IPS-NIHi11 (cell line): Measurements from ENCODE around the gene PDE4C.

Experiments used
- DNase-seq: peaks from one replicate; pipeline ENCODE4 v3.0.0; 2012; ENCODE audit warnings: mixed read lengths, low spot score

Gene PDE4C

DNA sequence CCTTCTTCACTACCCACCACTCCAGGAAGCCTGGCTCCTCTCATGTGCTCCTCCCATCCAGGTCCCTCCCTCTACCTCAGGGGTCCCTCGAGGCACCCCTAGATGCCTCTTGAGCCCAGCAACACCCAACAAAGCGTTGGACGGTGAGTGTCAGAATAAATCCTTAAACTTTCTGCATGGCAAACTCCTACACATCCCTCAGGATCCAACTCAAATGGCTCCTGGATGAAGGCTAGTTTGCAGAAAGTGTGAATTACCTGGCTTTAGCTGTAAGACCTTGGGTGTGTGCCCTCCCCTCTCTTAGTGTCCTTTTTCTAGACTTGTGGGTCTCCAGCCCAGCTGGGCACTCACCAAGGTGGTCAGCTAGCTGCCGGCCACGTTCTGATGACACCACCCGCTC is 27.9 kb downstream of the PDE4C start:
- no peak for DNase-seq

DNA sequence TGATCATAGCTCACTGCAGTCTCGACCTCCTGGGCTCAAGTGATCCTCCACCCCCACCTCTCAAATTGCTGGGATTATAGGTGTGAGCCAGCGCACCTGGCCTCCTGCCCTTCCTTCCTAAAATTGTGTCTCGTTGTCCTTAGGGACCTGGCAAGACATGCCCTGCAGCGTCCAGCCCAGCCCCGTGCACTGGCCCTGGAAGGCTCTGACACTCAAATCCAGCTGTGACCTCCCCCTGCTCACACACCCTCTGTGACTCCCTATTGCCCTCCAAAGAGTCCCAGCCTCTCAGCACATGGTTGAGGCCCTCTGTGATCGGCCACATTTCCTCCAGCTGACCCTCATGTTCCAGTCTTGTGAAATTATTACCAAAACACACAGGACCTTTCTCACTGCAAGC is 28.3 kb downstream of the PDE4C start:
- no peak for DNase-seq

DNA sequence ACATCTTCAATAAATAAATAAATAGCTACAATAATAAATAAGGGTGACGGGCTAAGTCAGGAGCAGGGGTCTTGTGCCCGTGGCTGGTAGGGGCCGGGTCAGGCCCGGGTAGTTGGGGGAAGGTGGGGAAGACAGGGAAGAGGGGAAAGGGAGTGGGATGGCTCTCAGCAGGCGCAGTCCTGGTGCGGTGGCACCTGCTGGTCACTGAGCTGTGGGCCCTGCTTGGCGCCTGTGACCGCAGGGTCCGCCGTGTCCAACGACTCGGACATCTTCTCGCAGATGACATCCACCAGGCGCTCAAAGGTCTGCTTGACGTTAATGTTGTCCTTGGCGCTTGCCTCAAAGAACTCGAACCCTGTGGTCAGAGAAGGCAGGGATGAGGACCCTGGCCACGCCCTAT is 28.9 kb downstream of the PDE4C start:
- no peak for DNase-seq

DNA sequence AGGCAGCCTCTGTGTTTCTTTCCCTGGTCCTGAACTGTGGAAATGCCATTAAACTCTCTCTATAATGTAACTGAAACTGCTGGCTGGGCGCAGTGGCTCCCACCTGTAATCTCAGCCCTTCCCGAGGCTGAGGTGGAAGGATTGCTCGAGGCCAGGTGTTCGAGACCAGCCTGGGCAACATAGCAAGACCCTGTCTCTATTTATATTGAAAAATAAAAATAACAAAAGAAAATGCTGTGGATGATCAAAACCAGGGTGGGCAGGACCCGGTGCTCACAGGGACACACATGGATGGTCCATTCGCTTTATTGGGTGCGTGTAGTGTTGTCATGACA is 29.8 kb downstream of the PDE4C start:
- no peak for DNase-seq

DNA sequence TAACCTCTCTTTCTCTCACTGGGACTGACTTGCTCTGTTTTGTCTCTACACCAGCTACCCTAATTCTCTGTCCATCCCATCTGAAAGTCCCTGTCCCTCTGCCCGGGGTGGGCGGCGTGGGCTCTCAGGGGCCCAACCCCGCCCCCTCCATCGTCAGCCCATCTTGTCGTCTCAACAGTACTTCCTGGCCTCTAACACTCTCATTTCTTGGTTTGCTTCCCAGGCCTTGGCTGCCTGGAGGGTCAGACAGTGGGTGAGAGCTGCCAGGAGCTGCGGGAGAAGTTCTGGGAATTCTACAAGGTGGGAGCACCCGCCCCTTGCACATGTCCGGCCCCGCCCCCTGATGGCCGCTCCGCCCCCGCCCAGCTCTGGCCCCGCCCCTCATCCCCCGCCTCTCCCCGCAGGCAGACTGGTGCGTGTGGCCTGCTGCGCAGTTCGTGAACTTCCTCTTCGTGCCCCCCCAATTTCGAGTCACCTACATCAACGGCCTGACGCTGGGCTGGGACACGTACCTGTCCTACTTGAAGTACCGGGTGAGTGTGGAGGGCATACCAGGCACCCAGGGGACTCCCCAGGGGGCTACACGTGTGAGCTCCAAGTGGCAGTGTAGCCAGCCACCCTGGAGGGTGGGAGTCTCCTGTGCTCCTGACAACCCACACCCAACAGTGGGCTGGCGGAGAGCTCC is 31.5 kb downstream of the PDE4C start:
- peak; percentile 84 for DNase-seq

DNA sequence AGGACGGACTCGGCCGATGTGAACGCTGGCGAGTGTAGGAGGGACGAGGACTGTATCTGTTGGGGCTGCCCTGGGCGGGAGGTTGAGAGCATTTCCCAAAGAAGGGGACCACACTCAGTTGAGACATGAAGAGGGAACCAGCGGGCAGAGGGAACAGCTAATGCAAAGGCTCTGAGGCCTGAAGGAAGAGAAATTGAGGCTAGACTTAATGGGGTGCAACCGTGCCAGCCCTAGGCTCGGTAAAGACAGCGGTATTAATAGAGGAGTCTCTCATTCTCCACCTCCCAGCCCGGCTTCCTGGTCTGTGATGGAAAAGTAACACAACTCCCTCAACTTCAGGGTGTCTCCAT is 32.1 kb downstream of the PDE4C start:
- no peak for DNase-seq

DNA sequence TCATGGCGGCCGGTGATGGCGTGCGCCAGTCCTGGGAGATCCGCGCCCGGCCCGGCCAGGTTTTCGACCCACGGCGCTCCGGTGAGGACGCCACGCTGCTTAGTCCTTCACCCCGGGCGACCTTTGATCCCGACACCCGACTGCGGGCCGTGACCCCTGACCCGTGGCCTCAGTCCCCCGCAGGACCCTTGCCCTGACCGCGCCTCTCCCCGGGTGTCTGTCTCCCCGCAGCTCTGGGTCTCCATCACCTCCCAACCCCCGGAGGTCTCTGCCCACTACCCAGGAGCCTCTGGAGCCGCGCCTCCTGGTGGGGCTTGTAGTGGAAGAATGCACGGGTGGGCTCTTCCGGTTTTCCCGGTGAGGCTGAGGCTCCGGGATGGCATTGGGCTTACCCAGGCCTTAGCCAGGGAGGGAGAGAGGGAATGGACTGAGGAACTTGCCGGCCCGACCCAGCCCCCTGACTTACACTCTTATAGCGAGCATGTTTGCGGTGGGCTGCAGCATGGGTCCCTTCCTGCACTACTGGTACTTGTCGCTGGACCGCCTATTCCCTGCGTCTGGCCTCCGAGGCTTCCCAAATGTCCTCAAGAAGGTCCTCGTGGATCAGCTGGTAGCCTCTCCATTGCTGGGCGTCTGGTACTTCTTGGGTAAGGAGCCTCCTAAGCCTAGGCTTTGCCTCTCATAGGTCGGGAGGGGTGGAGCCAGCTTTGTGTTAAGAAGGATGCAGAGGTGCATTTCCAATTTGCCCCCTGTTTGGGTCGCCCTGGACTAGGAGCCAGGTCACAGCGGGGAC is 32.7 kb downstream of the PDE4C start:
- no peak for DNase-seq

DNA sequence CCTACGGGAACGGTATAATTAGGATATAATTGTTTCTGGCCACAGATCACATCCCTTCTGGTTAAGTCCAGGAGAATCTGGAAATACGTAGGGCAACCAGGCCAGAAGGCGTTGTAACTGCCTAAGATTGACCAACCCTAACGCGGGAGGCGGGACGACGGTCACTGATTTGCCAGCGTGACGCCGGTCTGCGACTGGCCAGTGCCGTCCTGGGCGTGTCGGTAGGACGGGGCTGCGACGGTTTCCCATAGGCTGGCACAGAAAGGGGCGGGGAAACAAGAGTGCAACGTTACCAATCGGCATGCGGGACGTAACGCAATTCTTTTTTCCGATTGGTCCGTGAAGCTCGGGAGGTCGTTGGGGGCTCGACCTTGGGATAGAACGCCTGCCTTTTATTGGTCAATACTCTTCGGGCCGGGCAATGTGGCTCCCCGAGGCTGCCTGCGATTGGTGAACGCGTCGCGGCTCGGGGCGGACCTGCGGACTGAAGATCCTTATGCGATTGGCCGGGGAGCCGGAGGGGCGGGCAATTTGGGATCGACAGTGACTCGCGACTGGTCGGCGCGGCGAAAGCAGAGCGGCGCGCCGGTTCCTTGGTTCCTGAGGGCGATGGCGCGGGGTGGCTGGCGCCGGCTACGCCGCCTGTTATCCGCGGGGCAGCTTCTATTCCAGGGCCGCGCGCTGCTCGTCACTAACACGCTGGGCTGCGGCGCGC is 33.4 kb downstream of the PDE4C start, which contains the start of gene MPV17L2:
MPV17L2 (plus strand) TSS at position 546 of the 715 bp plus-strand sequence; CDS start at position 610, 64 bp downstream.
- peak; percentile 93 for DNase-seq

DNA sequence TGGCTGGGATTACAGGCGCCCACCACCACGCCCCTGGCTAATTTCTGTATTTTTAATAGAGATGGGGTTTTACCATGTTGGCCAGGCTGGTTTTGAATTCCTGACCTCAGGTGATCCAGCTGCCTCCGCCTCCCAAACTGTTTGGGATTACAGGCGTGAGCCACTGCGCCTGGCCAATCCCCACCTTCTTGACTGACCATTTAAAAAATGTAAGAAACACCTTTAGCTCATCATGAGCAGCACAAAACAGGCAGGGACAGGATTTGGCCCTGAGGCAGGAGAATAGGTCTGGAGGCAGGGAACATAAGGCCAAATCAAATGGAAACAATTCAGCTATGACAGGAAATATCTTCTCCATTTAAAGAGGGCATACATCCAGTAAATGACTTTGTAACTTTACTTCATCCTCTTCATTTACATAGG is 34.6 kb downstream of the PDE4C start:
- DNase-seq = no peak

DNA sequence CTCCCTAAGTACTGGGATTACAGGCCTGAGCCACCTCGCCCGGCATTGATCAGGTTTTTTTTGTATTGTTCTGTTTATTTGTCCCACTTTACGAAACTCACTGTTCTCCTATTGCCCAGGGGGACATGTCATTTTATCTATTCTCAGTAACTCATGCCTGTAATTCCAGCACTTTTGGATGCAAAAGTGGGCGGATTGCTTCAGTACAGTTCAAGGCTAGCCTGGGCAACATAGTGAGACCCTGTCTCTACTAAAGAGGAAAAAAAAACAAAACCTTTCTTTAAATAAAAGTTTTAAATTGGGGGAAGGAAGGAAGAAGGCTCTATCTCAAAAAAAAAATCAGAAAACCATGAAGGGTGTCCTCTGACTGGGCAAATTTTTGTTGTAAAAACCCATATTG is 36.0 kb downstream of the PDE4C start:
- DNase-seq = no peak

DNA sequence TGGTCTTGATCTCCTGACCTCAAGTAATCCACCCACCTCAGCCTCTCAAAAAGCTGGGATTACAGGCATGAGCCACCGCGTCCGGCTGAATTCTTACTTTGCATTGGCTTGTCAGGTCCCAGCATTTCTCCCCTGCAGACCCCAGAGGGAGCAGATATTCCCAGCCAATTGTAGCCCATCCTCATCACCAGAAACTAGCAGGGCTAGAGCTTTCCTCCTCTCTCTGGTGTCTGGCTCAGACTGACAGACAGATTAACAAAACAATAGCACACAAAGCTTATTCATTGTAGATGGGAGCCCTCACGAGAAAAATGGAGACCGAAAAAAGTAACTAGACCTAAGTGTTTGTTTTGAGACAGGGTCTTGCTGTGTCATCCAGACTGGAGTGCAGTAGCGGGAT is 40.7 kb downstream of the PDE4C start:
- no peak for DNase-seq

DNA sequence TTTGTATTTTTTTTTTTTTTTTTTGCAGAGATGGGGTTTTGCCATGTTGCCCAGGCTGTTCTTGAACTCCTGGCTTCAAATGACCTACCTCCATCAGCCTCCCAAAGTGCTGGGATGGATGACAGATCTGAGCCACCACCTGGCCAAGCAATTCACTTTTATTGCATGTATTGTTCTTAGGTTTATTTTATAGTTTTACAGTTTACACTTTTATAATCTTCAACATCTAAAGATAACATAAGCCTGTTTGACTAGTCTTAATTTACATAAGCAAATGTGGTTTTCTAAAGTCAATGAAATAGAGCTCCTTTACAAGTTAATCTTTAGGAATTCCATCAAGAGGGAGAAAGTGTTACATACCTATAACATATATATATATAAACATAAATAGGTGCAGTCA is 42.7 kb downstream of the PDE4C start:
- DNase-seq = no peak

DNA sequence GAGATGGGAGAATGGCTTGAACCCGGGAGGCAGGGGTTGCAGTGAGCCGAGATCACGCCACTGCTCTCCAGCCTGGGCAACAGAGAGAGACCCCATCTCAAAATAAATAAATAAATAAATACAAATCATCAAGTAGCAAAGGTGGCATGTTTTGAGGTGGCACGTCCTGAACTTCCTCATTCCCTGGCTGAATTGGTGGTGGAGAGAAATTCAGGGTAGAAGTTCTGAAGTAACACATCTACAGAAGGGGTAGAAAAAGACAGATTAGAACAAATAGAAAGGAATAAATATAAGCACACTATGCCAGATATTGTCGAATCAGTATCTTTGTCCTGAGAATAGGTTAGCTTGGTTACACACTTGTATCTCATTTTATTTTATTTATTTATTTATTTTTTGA is 46.3 kb downstream of the PDE4C start:
- no peak for DNase-seq

DNA sequence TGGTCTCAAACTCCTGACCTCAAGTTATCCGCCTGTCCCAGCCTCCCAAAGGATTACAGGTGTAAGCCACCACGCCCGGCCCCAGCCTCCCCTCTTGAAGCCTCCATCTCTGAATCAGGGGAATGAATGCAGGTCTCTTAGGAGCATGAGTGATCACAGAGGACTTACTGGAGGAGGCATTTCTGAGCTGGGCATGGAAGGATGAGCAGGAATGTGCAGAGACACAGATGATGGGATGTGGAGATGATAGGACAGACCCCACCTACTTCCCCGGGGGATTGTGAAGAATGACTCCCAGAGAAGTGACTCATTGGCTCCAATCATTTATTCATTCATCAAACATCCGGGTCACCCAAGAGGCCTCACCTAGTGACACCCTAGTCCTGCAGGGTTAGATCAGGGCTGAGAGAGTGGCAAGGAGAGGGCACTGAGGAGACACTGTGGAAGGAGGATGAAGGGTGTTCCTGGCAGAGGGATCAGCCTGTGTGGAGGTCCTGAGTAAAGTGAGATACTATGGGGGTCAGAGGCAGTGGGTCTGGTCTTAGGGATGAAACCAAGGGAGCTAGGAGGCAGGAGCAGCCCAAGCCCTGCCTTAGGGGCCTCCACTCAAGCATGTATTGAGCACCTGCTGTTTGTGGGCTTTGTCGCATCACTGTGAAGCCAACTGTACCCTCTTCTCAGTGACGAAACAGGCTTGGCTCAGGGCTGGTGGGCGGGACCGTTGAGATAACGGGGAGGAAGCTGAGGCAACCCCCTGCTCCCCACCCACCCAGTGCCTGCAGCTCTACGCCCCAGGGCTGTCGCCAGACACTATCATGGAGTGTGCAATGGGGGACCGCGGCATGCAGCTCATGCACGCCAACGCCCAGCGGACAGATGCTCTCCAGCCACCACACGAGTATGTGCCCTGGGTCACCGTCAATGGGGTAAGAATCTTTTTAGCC is 49.6 kb downstream of the PDE4C start:
- no peak for DNase-seq

DNA sequence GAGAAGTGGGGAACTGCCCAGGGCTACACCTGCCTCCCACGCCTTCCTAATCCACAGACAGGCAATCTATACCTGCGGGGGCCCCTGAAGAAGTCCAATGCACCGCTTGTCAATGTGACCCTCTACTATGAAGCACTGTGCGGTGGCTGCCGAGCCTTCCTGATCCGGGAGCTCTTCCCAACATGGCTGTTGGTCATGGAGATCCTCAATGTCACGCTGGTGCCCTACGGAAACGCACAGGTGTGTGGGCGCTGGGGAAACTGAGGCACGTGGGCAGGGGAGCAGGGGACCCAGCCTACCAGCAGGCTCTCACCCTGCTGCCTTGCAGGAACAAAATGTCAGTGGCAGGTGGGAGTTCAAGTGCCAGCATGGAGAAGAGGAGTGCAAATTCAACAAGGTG is 51.3 kb downstream of the PDE4C start:
- no peak for DNase-seq
